HepG2 (cell line): ENCODE results near the gene HEMK1. TPM values are rescaled to one million over a fixed set of nuclear protein-coding genes. Genes with fewer than 3 reads are reported as not detected.

Experiments used
- ATAC-seq: fragments of 200-7000 bp; cut with Tn5 transposase; 3 replicates; pipeline ENCODE4 v1.9.1; 2020; ENCODE audit warnings: mild to moderate bottlenecking, moderate library complexity
- BruUV-seq: library from RNA; stranded (reverse); fragments of 400-500 nt; replicated peaks from 2 replicates; lab custom pipeline; 2021; lab: Mats Ljungman, UMichigan
- CTCF ChIA-PET: fragments of 300-600 bp; formaldehyde crosslinking; extraction: SDS; loops from one replicate; lab custom pipeline; 2021; ENCODE audit warnings: low total read pairs, inconsistent platforms, low intra/inter-chr PET ratio; lab: Yijun Ruan, JAX
- POLR2A ChIA-PET: fragments of 350-600 bp; sonication (Branson Sonifier 250); formaldehyde crosslinking; loops from one replicate; lab custom pipeline; 2020; ENCODE audit warnings: antibody characterized with exemption, inconsistent platforms; lab: Yijun Ruan, JAX
- DNase-seq: peaks from one replicate; pipeline ENCODE4 v3.0.0-alpha.2; 2015; ENCODE audit warnings: low spot score
- FAIRE-seq: peaks from 3 replicates; lab custom pipeline; 2011; peaks lifted over from hg19 to GRCh38; lab: Jason Lieb, UNC
- H2AFZ ChIP-seq: one replicate; pipeline ENCODE4 v1.6.1; 2011; ENCODE audit warnings: low read length, inconsistent platforms
- H3K27ac ChIP-seq: fragments of 300-600 bp; 3 replicates; pipeline ENCODE4 v1.8.0; 2011; ENCODE audit warnings: mixed run types, mild to moderate bottlenecking, mixed read lengths, low read length, inconsistent platforms; ENCODE audit not compliant: insufficient read depth; ENCODE audit errors: extremely low read length
- H3K27me3 ChIP-seq, 2 experiments: fragments of 200-600 bp in 1 of 2; 2 replicates in 1 of 2; 3 replicates in 1 of 2; pipeline versions ENCODE4 v1.6.0 to v1.8.0; 2011; ENCODE audit warnings: low read length in 2 of 2, mild to moderate bottlenecking in 2 of 2, moderate library complexity in 2 of 2, inconsistent platforms in 1 of 2; ENCODE audit not compliant: insufficient read depth in 2 of 2, control insufficient read depth in 1 of 2
- H3K36me3 ChIP-seq, 2 experiments: fragments of 200-600 bp in 1 of 2; replicated peaks in 1 of 2; 2 replicates in 1 of 2; 3 replicates in 1 of 2; pipeline versions ENCODE4 v1.5.1 to v1.8.0; 2011; ENCODE audit warnings: low read length in 2 of 2, inconsistent platforms in 1 of 2; ENCODE audit not compliant: insufficient read depth in 2 of 2, control insufficient read depth in 1 of 2
- H3K4me1 ChIP-seq: 2 replicates; pipeline ENCODE4 v1.5.1; 2012; ENCODE audit warnings: low read length, inconsistent platforms; ENCODE audit not compliant: insufficient read depth
- H3K4me2 ChIP-seq: 2 replicates; pipeline ENCODE4 v1.6.0; 2011; ENCODE audit warnings: low read depth, low read length, inconsistent platforms
- H3K4me3 ChIP-seq, 3 experiments: fragments of 200-600 bp in 1 of 3; sonication (generic), shearing (Covaris generic) in 1 of 3; replicated peaks in 1 of 3; 2 replicates each; pipeline ENCODE4 v1.5.1; 2011 to 2016; ENCODE audit warnings: low read length in 3 of 3, inconsistent platforms in 2 of 3, low read depth in 2 of 3, mild to moderate bottlenecking in 2 of 3, control low read depth in 1 of 3, mixed read lengths in 1 of 3; ENCODE audit not compliant: insufficient read depth in 1 of 3
- H3K79me2 ChIP-seq: one replicate; pipeline ENCODE4 v1.6.1; 2011; ENCODE audit warnings: low read length, inconsistent platforms; ENCODE audit not compliant: insufficient read depth
- H3K9ac ChIP-seq: 2 replicates; pipeline ENCODE4 v1.6.0; 2011; ENCODE audit warnings: mild to moderate bottlenecking, low read depth, low read length, inconsistent platforms; ENCODE audit not compliant: insufficient read depth
- H3K9me3 ChIP-seq: 2 replicates; pipeline ENCODE4 v1.5.1; 2012; ENCODE audit warnings: mild to moderate bottlenecking, low read length
- H4K20me1 ChIP-seq: 2 replicates; pipeline ENCODE4 v1.6.0; 2011; ENCODE audit warnings: inconsistent platforms, mild to moderate bottlenecking, low read length, moderate library complexity; ENCODE audit not compliant: insufficient read depth
- EEA1 ChIP-seq: sonication (generic); formaldehyde crosslinking; IDR thresholded peaks from 2 replicates; pipeline ENCODE4 v1.5.1; 2020; ENCODE audit warnings: mild to moderate bottlenecking, missing genetic modification reagents, borderline replicate concordance
- KDM1A ChIP-seq: IDR thresholded peaks from 2 replicates; pipeline ENCODE4 v1.6.1; 2016; ENCODE audit warnings: missing compliant biosample characterization
- MATR3 ChIP-seq: sonication (generic); formaldehyde crosslinking; IDR thresholded peaks from 2 replicates; pipeline ENCODE4 v1.4.0; 2020; ENCODE audit warnings: missing genetic modification reagents
- MIER2 ChIP-seq: IDR thresholded peaks from 2 replicates; pipeline ENCODE4 v1.6.1; 2016; ENCODE audit warnings: missing biosample characterization, missing genetic modification reagents
- TEAD2 ChIP-seq: sonication (generic); formaldehyde crosslinking; IDR thresholded peaks from 2 replicates; pipeline ENCODE4 v1.9.0; 2021; ENCODE audit warnings: missing genetic modification reagents
- YEATS2 ChIP-seq: sonication (generic); formaldehyde crosslinking; IDR thresholded peaks from 2 replicates; pipeline ENCODE4 v1.4.0; 2020; ENCODE audit warnings: missing genetic modification reagents, borderline replicate concordance
- ZBTB1 ChIP-seq: sonication (generic); formaldehyde crosslinking; IDR thresholded peaks from 2 replicates; pipeline ENCODE4 v1.4.0; 2020; ENCODE audit warnings: missing genetic modification reagents, borderline replicate concordance
- ZNF263 ChIP-seq: sonication (generic); formaldehyde crosslinking; IDR thresholded peaks from 2 replicates; pipeline ENCODE4 v1.4.0; 2020; ENCODE audit warnings: missing genetic modification reagents
- ZNF367 ChIP-seq: sonication (generic); formaldehyde crosslinking; IDR thresholded peaks from 2 replicates; pipeline ENCODE4 v1.4.0; 2020; ENCODE audit warnings: missing genetic modification reagents, borderline replicate concordance
- ZNF687 ChIP-seq: sonication (generic); formaldehyde crosslinking; IDR thresholded peaks from 2 replicates; pipeline ENCODE4 v1.5.1; 2020; ENCODE audit warnings: mild to moderate bottlenecking, missing genetic modification reagents, moderate library complexity
- ZNF83 ChIP-seq: sonication (generic); formaldehyde crosslinking; IDR thresholded peaks from 2 replicates; pipeline ENCODE4 v1.4.0; 2020; ENCODE audit warnings: missing genetic modification reagents, mild to moderate bottlenecking, borderline replicate concordance
- ZNF879 ChIP-seq: sonication (generic); formaldehyde crosslinking; IDR thresholded peaks from 2 replicates; pipeline ENCODE4 v1.8.1; 2023; ENCODE audit warnings: missing genetic modification reagents
- WGBS: methylation state at CpG from one replicate; pipeline ENCODE4 v1.1.6; 2017; ENCODE audit warnings: low lambda C conversion rate; 5-methylcytosine and 5-hydroxymethylcytosine counted together
- in situ Hi-C: cut with HindIII; loops from 2 replicates; pipeline ENCODE4 v1.10.0; 2017; ENCODE audit warnings: low pct_unique_long_range_greater_than_20kb; ENCODE audit not compliant: extremely low pct_ligation_motif_present
- intact Hi-C: fragments of 100-400 bp; cut with micrococcal nuclease; formaldehyde crosslinking; loops from one replicate; pipeline ENCODE4 v1.10.0; 2022; ENCODE audit not compliant: unreplicated experiment
- polyA plus RNA-seq, 8 experiments: library from polyadenylated mRNA; depleted of rRNA in 3 of 8; stranded (reverse) in 7 of 8; unstranded in 1 of 8; fragments of >200 nt; fragmentation: Illumina TruSeq in 4 of 8; extraction: Trizol in 4 of 8; gene quantifications; 2 replicates each; pipeline versions ENCODE4 v1.2.1 to v1.2.3, GENCODE V29; 2011 to 2016; ENCODE audit warnings: low read depth in 4 of 8, missing spikeins in 1 of 8, mixed read lengths in 1 of 8; ENCODE audit not compliant: insufficient read depth in 1 of 8
- total RNA-seq, 5 experiments: library from RNA; depleted of rRNA; stranded (reverse); fragments of >200 nt; fragmentation: Illumina TruSeq; extraction: Trizol; gene quantifications; 2 replicates each; pipeline ENCODE4 v1.2.3, GENCODE V29; 2016; ENCODE audit warnings: low read depth in 1 of 5
- TF ChIP-seq, protein P1 (sequence below): IDR thresholded peaks from 2 replicates; pipeline ENCODE4 v1.6.1; 2016; ENCODE audit warnings: mild to moderate bottlenecking, missing biosample characterization, missing genetic modification reagents
- TF ChIP-seq, protein P2 (sequence below): sonication (generic); formaldehyde crosslinking; IDR thresholded peaks from 2 replicates; pipeline ENCODE4 v1.4.0; 2020; ENCODE audit warnings: mild to moderate bottlenecking, missing genetic modification reagents, borderline replicate concordance

The HEMK1 gene
- total and polyA plus RNA-seq, 2 of the 13 experiments (the other 11 are each of a cell fraction or from before 2014, with no cell fraction given) = 9.8 to 12.6 TPM

- TF ChIP-seq MIER2 (no peak), ZNF367 (CRISPR knock-in tag) (no peak)
Observed at GRCh38 chr3:50591196-50591741, 21.9 kb downstream of the HEMK1 start (continued).

GRCh38 chr3:50592568-50592967 lies 23.2 kb downstream of the HEMK1 start:
- H3K9ac ChIP-seq = peak overlapping the region; percentile 0; the same call in 1 of the 2 replicates
- TF ChIP-seq KDM1A (no peak), ZNF83 (no peak), YEATS2 (no peak), ZNF879 (CRISPR knock-in tag) (no peak), TEAD2 (CRISPR knock-in tag) (no peak), MATR3 (CRISPR knock-in tag) (no peak), ZBTB1 (CRISPR knock-in tag) (no peak), EEA1 (CRISPR knock-in tag) (0 out of 2 replicates have a peak, but pooled peaks have one; percentile 51), ZNF263 (CRISPR knock-in tag) (peak; percentile 83), ZNF687 (CRISPR knock-in tag) (peak; percentile 39)
- TF ChIP-seq, protein P1, sequence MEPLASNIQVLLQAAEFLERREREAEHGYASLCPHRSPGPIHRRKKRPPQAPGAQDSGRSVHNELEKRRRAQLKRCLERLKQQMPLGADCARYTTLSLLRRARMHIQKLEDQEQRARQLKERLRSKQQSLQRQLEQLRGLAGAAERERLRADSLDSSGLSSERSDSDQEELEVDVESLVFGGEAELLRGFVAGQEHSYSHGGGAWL = no peak
- TF ChIP-seq, protein P2, sequence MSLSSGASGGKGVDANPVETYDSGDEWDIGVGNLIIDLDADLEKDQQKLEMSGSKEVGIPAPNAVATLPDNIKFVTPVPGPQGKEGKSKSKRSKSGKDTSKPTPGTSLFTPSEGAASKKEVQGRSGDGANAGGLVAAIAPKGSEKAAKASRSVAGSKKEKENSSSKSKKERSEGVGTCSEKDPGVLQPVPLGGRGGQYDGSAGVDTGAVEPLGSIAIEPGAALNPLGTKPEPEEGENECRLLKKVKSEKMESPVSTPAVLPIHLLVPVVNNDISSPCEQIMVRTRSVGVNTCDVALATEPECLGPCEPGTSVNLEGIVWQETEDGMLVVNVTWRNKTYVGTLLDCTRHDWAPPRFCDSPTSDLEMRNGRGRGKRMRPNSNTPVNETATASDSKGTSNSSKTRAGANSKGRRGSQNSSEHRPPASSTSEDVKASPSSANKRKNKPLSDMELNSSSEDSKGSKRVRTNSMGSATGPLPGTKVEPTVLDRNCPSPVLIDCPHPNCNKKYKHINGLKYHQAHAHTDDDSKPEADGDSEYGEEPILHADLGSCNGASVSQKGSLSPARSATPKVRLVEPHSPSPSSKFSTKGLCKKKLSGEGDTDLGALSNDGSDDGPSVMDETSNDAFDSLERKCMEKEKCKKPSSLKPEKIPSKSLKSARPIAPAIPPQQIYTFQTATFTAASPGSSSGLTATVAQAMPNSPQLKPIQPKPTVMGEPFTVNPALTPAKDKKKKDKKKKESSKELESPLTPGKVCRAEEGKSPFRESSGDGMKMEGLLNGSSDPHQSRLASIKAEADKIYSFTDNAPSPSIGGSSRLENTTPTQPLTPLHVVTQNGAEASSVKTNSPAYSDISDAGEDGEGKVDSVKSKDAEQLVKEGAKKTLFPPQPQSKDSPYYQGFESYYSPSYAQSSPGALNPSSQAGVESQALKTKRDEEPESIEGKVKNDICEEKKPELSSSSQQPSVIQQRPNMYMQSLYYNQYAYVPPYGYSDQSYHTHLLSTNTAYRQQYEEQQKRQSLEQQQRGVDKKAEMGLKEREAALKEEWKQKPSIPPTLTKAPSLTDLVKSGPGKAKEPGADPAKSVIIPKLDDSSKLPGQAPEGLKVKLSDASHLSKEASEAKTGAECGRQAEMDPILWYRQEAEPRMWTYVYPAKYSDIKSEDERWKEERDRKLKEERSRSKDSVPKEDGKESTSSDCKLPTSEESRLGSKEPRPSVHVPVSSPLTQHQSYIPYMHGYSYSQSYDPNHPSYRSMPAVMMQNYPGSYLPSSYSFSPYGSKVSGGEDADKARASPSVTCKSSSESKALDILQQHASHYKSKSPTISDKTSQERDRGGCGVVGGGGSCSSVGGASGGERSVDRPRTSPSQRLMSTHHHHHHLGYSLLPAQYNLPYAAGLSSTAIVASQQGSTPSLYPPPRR (CRISPR knock-in tag) = no peak

More at GRCh38 chr3:50592568-50592967, 23.2 kb downstream of the HEMK1 start:
- Histone ChIP-seq H3K27ac (no peak overlapping the region), H3K27me3 (no peaks in the 10 kb centered on the region; a peak in 1 of 5 replicates), H2AFZ (no peak overlapping the region), H3K4me1 (peaks cover 78% of the 10 kb centered on the region), H3K9me3 (no peaks in the 10 kb centered on the region), H3K79me2 (no peaks in the 10 kb centered on the region), H3K4me2 (peak overlapping the region; percentile 41), H4K20me1 (no peaks in the 10 kb centered on the region), H3K36me3 (no peaks in the 10 kb centered on the region), H3K4me3 (no peak overlapping the region)
- BruUV-seq = no TSS peak
- WGBS = 59% methylated on average over 3 of the region's 5 CpGs
- POLR2A ChIA-PET = interaction anchor here (1.1 to 5.7 kb wide), 6 partner anchors 9 to 25 kb away, joined by 3 to 176 read pairs (median 9); partner anchors contain the start of genes CISH, HEMK1 and MAPKAPK3
- FAIRE-seq (no peak), ATAC-seq (no peak), DNase-seq (no peak)
- CTCF ChIA-PET = no interaction called here
- in situ Hi-C loops = no loop called here
- intact Hi-C loops = no loop called here
